GM18499 (cell line): ENCODE results near the gene SAMD8.
"Not testable (repeated sequence)": the region's sequence is repeated elsewhere in the genome, so short reads cannot be mapped to it uniquely, and the experiment has no call there.

Experiments
- ATAC-seq: cut with Tn5 transposase; IDR thresholded peaks from one replicate; pipeline ENCODE4 v1.9.1; 2021; ENCODE audit warnings: moderate number of reproducible peaks; ENCODE audit not compliant: insufficient read depth, unreplicated experiment

Gene SAMD8

DNA sequence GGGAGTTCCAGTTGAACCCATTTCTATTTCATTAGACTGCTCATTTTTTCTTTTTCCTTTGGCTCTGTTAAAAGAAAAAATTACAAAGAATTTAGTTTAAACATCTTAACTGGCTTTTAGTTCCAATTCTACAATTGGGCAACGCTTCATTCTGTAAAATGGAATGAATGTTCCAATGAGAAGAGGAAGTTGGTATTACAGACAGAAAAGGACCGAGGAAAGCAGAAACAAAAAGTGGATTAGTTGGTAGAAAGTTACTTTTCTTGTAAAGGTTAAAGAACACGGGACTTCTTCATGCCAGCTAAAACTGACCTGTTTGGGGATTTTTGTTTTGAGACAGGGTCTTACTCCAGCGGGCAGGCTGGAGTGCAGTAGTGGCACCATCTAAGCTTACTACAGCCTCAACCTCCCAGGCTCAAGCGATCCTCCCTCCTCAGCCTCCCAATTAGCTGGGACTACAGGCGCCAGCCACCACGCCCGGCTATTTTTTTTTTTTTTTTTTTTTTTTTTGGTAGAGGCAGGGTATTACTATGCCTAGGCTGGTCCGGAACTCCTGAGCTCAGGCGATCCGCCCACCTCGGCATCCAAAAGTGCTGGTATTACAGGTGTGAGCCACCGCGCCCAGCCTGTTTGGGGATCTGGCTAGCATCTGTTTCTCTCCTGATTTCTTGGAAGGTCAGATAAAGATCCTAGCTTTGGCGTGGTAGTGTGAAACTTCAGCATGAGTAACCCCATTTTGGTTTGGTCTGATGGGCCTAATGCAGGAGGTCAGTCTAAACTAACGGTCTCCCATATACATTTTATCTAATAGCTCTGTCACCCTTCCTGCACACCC lies 97.8 kb downstream of the SAMD8 start:
- no peak for ATAC-seq

DNA sequence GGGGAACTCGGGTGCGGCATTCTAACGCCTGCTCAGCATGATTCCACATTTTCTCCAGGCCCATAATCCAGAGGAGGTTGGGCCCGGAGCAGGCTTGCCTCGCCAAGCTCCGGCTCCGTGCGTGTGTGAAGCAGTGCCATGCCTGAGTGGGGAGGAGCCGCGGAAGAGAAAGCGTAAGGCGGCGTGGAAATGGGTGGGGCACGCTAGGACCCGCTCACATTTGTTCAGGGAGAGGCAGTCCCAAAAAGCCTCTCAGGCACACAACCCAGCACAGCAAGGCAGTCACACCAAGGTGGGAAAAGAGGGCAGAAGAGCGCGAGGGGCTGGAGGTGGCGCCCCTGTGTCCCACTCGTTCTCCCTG lies 98.4 kb downstream of the SAMD8 start:
- ATAC-seq: peak; percentile 38

DNA sequence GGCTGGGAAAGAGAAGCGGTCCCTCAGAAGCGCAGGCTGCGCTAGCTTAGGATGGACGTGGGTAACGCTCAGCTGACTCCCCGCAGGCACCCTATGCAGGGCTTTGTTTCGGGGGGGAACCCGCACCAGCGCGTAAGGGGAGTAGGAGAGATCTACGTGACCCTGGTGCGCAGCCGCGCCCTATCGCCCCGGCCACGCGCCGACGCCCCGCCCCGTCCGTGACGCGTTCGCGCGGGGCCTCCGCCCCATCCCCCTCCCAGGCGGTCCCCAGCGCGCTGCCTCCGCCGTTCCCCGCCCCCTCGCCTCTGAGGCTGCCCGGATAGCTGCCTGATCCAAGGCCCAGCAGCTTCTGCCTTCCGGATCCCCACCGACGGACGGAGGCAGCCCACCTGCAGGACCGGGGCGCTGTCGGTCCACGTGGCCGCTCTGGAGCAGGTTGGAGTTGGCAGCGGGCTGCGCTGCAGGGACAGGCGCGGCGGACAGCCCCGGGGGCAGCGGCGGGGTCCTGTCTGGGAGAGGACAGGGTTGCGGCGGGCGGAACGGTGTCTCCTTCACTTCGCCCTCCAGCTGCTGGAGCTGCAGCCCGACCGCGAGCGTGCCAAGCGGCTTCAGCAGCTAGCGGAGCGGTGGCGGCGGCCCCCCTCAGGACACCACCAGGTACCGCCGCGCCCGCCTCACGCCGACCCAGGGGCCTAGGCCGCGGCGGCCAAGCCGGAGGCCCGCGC lies 99.0 kb downstream of the SAMD8 start, which contains the start of gene VDAC2:
Gene VDAC2 (plus strand): TSS at position 515 of the 725 bp plus-strand sequence. CDS start 363 bp downstream, outside the sequence.
- ATAC-seq: peak; percentile 72

DNA sequence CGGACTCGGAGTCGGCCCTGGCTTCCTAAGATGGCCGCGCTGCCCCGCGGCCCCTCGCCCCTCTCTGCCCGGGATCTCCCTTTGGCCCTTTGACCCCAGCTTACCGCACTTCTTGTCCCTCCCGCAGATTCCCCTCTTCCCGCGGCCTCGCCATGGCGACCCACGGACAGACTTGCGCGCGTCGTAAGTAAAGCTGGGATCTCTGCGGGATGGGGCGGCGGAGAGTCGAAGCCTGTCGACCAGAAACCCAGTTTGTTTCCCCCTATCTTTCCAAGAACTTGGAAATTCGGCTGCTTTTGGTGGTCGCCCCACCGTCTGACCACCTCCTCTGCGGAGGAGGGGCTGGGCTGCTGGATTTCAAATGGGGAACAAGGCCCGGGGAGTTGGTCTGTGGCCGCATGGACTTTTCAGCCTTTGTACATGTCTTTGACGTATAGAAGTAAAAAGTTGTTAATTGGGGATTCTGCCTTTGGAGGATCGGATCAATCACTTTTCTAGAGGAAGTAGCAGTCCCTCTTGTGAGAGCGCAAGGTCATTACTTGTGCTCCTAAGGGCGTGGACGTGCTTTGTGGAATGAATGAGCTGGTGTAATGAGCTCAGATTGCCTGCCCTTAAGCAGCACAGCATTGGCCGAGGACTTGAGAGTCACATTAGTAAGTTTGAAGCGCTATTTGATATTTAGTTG lies 99.7 kb downstream of the SAMD8 start:
- ATAC-seq: no peak

DNA sequence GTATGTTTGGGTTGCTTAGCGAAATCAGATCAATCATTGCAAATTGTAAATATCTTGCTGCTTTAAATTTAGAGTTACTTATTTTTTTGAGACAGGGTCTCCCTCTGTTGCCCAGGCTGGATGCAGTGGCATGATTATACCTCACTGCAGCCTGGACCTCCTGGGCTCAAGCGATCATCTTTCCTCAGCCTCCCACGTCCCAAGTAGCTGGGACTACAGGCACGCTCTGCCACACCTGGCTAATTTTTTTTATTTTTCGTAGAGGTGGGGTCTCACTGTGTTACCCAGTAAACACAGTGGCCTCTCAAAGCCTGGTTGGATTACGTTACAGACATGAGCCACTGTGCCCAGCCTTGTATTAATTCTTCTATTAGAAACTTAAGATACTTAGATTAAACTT lies 100.9 kb downstream of the SAMD8 start:
- no peak for ATAC-seq

DNA sequence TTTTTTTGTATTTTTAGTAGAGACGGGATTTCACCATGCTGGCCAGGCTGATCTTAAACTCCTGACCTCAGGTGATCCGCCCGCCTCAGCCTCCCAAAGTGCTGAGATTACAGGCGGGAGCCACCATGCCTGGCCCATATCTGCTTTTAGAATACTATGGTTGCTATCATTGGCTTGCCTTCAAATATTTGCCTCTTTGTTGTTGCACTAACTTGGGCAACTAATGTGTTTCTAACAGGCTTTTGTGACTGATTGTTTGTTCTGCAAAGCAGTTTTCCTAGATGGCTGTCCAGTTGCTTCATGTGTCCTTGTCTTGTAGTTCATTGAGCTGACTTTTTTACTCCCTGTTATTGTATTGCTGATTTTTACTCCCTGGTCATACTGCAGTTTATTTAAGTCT lies 108.8 kb downstream of the SAMD8 start:
- ATAC-seq: no peak

DNA sequence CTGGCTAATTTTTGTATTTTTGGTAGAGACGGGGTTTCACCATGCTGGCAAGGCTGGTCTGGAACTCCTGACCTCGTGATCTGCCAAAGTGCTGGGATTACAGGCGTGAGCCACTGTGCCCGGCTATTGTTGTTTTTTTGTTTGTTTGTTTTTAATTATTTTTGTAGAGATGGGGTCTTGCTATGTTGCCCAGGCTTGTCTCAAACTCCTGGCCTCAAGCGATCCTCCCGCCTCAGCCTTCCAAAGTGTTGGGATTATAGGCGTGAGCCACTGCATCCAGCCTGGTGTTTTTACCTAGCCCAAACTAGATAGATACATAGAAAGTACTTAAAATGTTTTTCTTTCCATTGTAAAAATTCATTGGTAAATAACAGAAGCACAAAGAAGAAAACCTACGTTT lies 110.0 kb downstream of the SAMD8 start:
- ATAC-seq: not testable (repeated sequence)

DNA sequence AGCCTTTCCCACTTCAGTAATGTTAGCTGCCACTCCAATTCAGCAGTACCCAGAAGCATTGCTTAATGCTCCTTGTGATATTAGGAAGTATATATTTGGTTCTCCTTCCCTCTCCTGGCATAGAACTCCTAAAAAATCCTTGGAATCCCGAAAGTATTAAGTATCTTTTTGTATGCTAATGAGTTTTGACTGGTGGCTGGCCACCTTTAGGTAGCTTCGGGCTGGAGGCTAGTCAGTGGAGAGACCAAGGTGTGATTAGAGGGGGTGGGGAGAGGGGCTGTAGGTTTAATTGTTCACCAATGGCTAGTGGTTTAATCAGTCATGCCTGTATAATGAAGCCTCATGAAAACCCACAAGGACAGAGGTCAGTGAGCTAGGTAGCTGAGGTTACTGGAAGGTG lies 112.1 kb downstream of the SAMD8 start:
- no peak for ATAC-seq

DNA sequence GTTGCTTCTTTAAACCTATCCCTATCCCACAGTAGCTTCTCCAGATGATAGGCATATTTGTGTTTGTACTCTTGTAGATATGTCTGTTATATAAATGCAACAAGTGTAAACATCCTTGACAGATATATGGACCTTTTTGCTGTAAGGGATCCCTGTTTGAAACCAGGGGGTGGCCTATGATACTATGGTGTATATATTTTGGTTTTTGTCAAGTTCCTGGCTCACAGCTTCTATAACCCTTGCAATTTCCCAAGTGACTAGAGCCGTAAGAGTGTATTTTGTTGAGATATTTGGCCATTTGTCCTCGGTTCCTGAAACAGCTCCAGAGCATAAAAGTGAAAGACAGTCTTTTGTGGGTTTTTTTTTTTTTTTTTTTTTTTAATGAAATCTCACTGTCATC lies 114.6 kb downstream of the SAMD8 start:
- ATAC-seq: no peak

DNA sequence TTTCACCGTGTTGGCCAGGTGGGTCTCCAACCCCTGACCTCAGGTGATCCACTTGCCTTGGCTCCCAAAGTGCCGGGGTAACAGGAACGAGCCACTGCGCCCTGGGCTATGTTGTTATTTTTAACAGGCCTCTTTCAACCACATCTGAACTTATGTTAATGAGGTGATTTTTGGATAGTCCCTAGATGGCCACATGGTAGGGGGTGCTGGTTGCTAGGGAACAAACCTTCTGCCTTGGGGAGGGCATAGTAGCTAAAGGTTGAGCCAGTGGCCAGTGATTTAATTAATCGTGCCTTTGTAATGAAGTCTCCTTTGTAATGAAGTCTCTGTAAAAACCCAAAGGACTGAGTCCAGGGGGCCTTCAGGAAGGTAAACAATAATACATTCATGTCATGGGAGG lies 115.2 kb downstream of the SAMD8 start:
- no peak for ATAC-seq

DNA sequence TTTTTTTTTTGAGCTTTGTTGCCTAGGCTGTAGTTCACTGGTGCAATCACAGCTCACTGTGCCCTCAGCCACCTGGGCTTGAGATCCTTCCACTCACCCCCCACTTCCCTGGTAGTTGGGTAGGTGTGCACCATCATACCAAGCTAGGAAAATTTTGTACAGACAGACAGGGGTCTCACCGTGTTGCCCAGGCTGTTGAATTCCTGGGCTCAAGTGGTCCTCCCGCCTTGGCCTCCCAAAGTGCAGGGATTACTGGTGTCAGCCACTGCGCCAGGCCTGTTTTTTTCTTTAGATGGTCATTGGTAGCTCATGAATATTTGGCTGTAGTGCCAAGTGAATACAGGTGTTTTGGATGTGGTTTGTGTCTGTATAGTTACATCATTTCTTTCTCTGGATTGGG lies 116.8 kb downstream of the SAMD8 start:
- no peak for ATAC-seq

DNA sequence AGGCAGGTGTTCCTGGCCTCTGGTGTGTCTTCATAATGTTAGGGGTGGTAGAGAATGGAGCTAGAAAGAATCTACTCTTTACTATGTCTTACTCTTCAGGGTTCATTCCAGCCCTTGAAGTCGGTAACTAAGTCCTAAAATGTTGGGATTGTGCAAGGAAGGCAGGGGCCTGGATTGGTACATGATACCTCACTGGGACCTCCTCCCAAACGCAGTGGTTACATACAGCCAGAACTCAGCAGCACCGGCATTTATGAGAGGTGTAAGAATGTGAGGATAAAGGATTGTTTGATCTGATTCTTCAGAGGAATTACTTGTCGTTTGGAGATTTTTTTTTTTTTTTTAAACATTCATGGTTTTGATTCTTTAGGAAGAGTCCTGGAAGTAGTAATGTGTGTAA lies 117.4 kb downstream of the SAMD8 start:
- no peak for ATAC-seq

DNA sequence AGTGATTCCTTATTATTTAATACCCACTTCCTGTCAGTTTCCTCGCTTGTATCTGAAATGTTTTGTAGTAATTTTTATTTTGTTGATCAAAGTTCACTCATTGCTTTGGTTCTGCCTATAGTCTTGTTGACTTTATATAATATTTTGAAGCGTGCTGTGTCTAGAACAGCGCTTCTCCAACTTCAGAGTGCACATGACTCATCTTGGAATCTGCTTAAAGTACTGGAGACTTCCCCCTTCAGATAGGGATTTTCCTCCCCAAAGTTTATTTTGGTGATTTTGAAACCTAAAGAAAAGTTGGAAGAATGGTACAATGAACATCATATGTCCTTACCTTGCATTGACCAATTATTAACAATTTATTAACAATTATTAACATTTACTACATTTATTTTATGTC lies 118.5 kb downstream of the SAMD8 start:
- ATAC-seq: no peak

DNA sequence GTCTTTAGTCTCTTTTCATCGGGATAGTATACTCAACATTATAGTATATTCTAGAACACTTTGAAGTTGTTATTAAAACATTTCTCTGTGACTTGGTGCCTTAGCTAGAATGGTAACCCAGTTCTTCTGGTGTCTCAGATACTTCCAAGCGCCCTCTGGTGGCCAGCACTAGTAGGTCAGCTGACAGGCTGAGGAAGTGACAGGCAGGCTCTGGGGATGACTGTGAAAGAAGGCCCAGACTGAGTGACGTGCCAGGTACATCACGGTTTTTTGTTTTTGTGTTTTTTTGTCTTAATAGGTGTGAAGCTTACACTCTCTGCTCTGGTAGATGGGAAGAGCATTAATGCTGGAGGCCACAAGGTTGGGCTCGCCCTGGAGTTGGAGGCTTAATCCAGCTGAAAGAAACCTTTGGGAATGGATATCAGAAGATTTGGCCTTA lies 119.2 kb downstream of the SAMD8 start:
- peak; percentile 31 for ATAC-seq
